Heart left ventricle (tissue), 16 donors: Measurements from ENCODE around the gene PALS1. TPM values are rescaled to one million over a fixed set of nuclear protein-coding genes. Genes with fewer than 3 reads are reported as not detected.

ENCODE experiments used
- ATAC-seq, 4 donors: fragments of 200-7000 bp; cut with Tn5 transposase; one replicate each; pipeline ENCODE4 v1.9.1; 2020 to 2022; ENCODE audit warnings: moderate library complexity in 4 of 4, mild to moderate bottlenecking in 3 of 4, moderate number of reproducible peaks in 1 of 4
- DNase-seq, 5 donors: peaks; one replicate each; pipeline ENCODE4 v3.0.0-alpha.2; 2020
- H3K27ac ChIP-seq, 12 donors: fragments of 200-600 bp; sonication (generic) in 4 of 12; one replicate each; pipeline versions ENCODE4 v1.5.0 to v1.8.0; 2016 to 2022; ENCODE audit warnings: mild to moderate bottlenecking in 2 of 12
- H3K27me3 ChIP-seq, 9 donors: fragments of 200-600 bp; sonication (generic) in 2 of 9; one replicate each; pipeline versions ENCODE4 v1.5.1 to v1.8.0; 2016 to 2022; ENCODE audit warnings: mild to moderate bottlenecking in 3 of 9
- H3K36me3 ChIP-seq, 9 donors: fragments of 200-600 bp; sonication (generic) in 2 of 9; one replicate each; pipeline versions ENCODE4 v1.5.0 to v1.8.0; 2018 to 2022; ENCODE audit warnings: mild to moderate bottlenecking in 2 of 9
- H3K4me1 ChIP-seq, 12 donors: fragments of 200-600 bp; sonication (generic) in 4 of 12; one replicate each; pipeline versions ENCODE4 v1.5.0 to v1.8.0; 2016 to 2022; ENCODE audit warnings: mild to moderate bottlenecking in 3 of 12
- H3K4me3 ChIP-seq, 12 donors: fragments of 200-600 bp; sonication (generic) in 4 of 12; one replicate each; pipeline versions ENCODE4 v1.5.0 to v1.8.0; 2017 to 2022; ENCODE audit warnings: mild to moderate bottlenecking in 9 of 12, moderate library complexity in 4 of 12
- H3K9me3 ChIP-seq, 12 donors: fragments of 200-600 bp; sonication (generic) in 4 of 12; one replicate each; pipeline versions ENCODE4 v1.5.0 to v1.8.0; 2016 to 2022; ENCODE audit warnings: mild to moderate bottlenecking in 1 of 12
- CTCF ChIP-seq, 12 donors: fragments of 200-600 bp; sonication (generic) in 4 of 12; IDR thresholded peaks; one replicate each; pipeline versions ENCODE4 v1.5.0 to v1.8.0; 2018 to 2022; ENCODE audit warnings: antibody characterized with exemption in 12 of 12, mild to moderate bottlenecking in 5 of 12
- POLR2A ChIP-seq, 2 donors: fragments of 450-650 bp; IDR thresholded peaks; one replicate each; pipeline ENCODE4 v1.6.1; 2017; ENCODE audit warnings: antibody characterized with exemption in 2 of 2, mild to moderate bottlenecking in 2 of 2, moderate library complexity in 2 of 2
- WGBS, 4 donors: extraction: QIAGEN DNeasy Blood & Tissue Kit in 2 of 4; methylation state at CpG; one replicate each; pipeline versions ENCODE4 v1.1.5 to v1.1.7; 2013 to 2018; 5-methylcytosine and 5-hydroxymethylcytosine counted together
- intact Hi-C, 10 donors: fragments of 100-400 bp; cut with DNase I; formaldehyde crosslinking; loops; one replicate each; pipeline versions ENCODE4 v1.11.1 to v1.14.2; 2022
- polyA plus RNA-seq, 2 donors: library from polyadenylated mRNA; stranded (reverse); fragments of 200-250 nt; gene quantifications; one replicate each; pipeline ENCODE4 v1.2.3, GENCODE V29; 2013
- total RNA-seq, 9 donors: library from RNA; depleted of rRNA in 2 of 9; stranded (reverse); fragments of >200 nt in 2 of 9; fragmentation: NEBNext Ultra II Directional in 3 of 9; extraction: Animal tissue kit (Norgen Biotek cat#: 25700) in 3 of 9; gene quantifications; one replicate each; pipeline versions ENCODE4 v1.1.0 to v1.2.4, GENCODE V29; 2016 to 2023
- donor health status: ischemic (EF 13 %, LVEDD 7.1; RV severe dilation, severe dysfunction).
- donor health status: healthy with polysubstance abuse.
- donor health status: DM: no; HTN: yes; CAD: no.
- donor health status: DM: no; HTN: no; CAD: no.
- donor health status: ischemic (EF 25% LVEDD 6.9; RV normal size, moderate dysfunction).
- donor health status: ischemic (EF 25% LVEDD 5.7; RV mildly dilated, moderate dysfunction).
- donor health status: healthy.
- donor health status: DM: yes; HTN: yes; CAD: no.
- donor health status: ischemic (EF 35%, LVEDD 5.7; RV mildly dilated, moderate dysfunction).
- donor health status: nonischemic (EF 11% LVEDD 7.7; RV severe dilation, severe dysfunction).
- donor health status: DM: yes; HTN: yes; CAD: no.
- donor health status: PGD.
- donor health status: ischemic (EF 29% LVEDD 5.4; RV normal size, mild dysfunction).
- donor health status: nonischemic (EF 23%, LVEDD 6.1; RV moderate dilation, normal function).

PALS1 gene
- total and polyA plus RNA-seq, 11 donors, result 4.0 to 19.9 (median 13.0) TPM

GRCh38 chr14:67253076-67253635, 11.9 kb downstream of the PALS1 start:
- no peak overlapping the region for H3K27ac ChIP-seq
- H3K4me3 ChIP-seq, result no peak overlapping the region
- no peak for TF ChIP-seq POLR2A (IDR thresholded peaks at IDR 0.05)
- no peak for TF ChIP-seq CTCF (IDR thresholded peaks at IDR 0.05)
- intact Hi-C loops, result no loop called here
- no peak for ATAC-seq
- peaks cover 0 to 10% (median 0%) of the 10 kb centered on the region in 9 donors for H3K36me3 ChIP-seq
- no peak for DNase-seq
- peaks cover 0 to 13% (median 0%) of the 10 kb centered on the region in 12 donors for H3K4me1 ChIP-seq
- no peaks in the 10 kb centered on the region for H3K9me3 ChIP-seq
- H3K27me3 ChIP-seq, result no peaks in the 10 kb centered on the region
- 71 to 75% (median 73%) methylated on average over 2 of the region's 2 CpGs for WGBS, 4 donors

GRCh38 chr14:67257906-67258305, 16.7 kb downstream of the PALS1 start:
- Histone ChIP-seq H3K27me3 (no peaks in the 10 kb centered on the region), H3K4me3 (no peak overlapping the region), H3K9me3 (no peaks in the 10 kb centered on the region), H3K36me3 (peaks cover 0 to 12% (median 0%) of the 10 kb centered on the region in 9 donors), H3K27ac (no peak overlapping the region), H3K4me1 (peaks cover 0 to 23% (median 9%) of the 10 kb centered on the region in 12 donors)
- intact Hi-C loops, result no loop called here
- no peak for TF ChIP-seq POLR2A (IDR thresholded peaks at IDR 0.05)
- WGBS, 4 donors, result 70 to 78% (median 75%) methylated on average over 3 of the region's 3 CpGs
- ATAC-seq (no peak), DNase-seq (no peak)

- H3K27ac ChIP-seq, result no peak overlapping the region
- no peak for TF ChIP-seq POLR2A (IDR thresholded peaks at IDR 0.05)
- no peak for TF ChIP-seq CTCF (IDR thresholded peaks at IDR 0.05)
- 91 to 100% (median 95%) methylated on average over 1 of the region's 1 CpG for WGBS, 4 donors
- DNase-seq (no peak), ATAC-seq (no peak)
- peaks cover 0 to 8% (median 0%) of the 10 kb centered on the region in 9 donors for H3K36me3 ChIP-seq
- H3K4me3 ChIP-seq, result no peak overlapping the region
- no peaks in the 10 kb centered on the region for H3K27me3 ChIP-seq
- intact Hi-C loops, result loop anchor here in 1 of 10 donors (10.0 kb wide), 1 partner anchor 506 kb away; no protein-coding TSS in a partner anchor
- H3K4me1 ChIP-seq, result peaks cover 0 to 29% (median 10%) of the 10 kb centered on the region in 12 donors
- H3K9me3 ChIP-seq, result no peaks in the 10 kb centered on the region
Observed at GRCh38 chr14:67260965-67261364, 19.7 kb downstream of the PALS1 start.

GRCh38 chr14:67263499-67264149, 22.4 kb downstream of the PALS1 start:
- H3K27me3 ChIP-seq, result no peaks in the 10 kb centered on the region
- no peaks in the 10 kb centered on the region for H3K9me3 ChIP-seq
- WGBS, 4 donors, result 73 to 80% (median 76%) methylated on average over 5 of the region's 5 CpGs
- no peak for ATAC-seq
- H3K27ac ChIP-seq, result no peak overlapping the region
- no peak for TF ChIP-seq POLR2A (IDR thresholded peaks at IDR 0.05)
- no peak for TF ChIP-seq CTCF (IDR thresholded peaks at IDR 0.05)
- intact Hi-C loops, result loop anchor here in 1 of 10 donors (10.0 kb wide), 1 partner anchor 509 kb away; no protein-coding TSS in a partner anchor
- H3K4me1 ChIP-seq, result peaks cover 0 to 44% (median 17%) of the 10 kb centered on the region in 12 donors
- DNase-seq, result no peak
- H3K36me3 ChIP-seq, result peaks cover 0 to 3% (median 0%) of the 10 kb centered on the region in 9 donors
- no peak overlapping the region for H3K4me3 ChIP-seq
